ENCODE results near the gene HIBADH.

Gene HIBADH

DNA sequence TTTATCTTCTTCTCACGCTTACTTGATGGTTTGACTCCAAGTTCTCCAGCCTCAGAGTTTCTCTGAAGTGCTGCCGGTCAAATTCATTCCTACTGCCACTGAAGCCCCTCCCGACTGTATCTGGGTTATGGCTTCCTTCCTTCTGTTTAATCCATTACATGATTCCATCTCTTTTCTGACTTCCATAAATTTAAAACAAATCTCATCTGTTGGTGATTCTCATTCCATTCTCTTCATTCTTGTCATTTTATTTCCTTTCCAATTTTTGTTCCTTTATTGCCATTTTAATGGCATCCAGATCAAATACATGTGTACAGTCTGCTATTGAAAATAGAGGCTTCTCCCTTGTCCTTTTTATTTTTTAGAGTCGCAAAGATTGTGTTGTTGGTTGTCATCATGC, 25.4 kb upstream of the HIBADH start:
- H3K4me3 ChIP-seq (replicated peaks; ENCODE audit: low read depth, low read length) = no peak overlapping the region
- no peak for DNase-seq (ENCODE audit: extremely low read depth, insufficient read length)
- no peaks in the 10 kb centered on the region for H3K36me3 ChIP-seq (ENCODE audit: control insufficient read depth, insufficient read depth, low read length)
- H3K27me3 ChIP-seq (replicated peaks; ENCODE audit: control insufficient read depth, insufficient read depth, low read length) = no peaks in the 10 kb centered on the region
- TF ChIP-seq, protein P1, sequence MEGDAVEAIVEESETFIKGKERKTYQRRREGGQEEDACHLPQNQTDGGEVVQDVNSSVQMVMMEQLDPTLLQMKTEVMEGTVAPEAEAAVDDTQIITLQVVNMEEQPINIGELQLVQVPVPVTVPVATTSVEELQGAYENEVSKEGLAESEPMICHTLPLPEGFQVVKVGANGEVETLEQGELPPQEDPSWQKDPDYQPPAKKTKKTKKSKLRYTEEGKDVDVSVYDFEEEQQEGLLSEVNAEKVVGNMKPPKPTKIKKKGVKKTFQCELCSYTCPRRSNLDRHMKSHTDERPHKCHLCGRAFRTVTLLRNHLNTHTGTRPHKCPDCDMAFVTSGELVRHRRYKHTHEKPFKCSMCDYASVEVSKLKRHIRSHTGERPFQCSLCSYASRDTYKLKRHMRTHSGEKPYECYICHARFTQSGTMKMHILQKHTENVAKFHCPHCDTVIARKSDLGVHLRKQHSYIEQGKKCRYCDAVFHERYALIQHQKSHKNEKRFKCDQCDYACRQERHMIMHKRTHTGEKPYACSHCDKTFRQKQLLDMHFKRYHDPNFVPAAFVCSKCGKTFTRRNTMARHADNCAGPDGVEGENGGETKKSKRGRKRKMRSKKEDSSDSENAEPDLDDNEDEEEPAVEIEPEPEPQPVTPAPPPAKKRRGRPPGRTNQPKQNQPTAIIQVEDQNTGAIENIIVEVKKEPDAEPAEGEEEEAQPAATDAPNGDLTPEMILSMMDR (IDR thresholded peaks at IDR 0.05; ENCODE audit: insufficient read depth, low read length, poor library complexity, severe bottlenecking) = no peak

DNA sequence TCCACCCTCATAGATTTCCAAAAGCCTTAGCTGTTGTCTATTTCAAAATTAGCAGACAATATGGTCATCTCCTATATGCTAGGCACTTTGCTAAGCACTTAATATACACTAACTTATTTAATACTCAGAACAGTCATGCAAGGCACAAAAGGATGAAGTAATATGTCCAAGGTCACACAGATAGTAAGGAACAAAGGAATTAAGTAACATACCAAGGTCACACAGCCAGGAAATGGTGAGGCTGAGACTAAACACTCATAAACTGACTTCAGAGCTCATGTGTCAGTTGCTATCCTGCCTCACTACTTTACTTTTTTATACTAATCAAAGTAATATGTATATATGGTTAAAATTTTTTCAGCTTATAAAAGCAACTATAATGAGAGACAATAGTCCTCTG, 23.6 kb upstream of the HIBADH start:
- no peaks in the 10 kb centered on the region for H3K27me3 ChIP-seq (replicated peaks; ENCODE audit: control insufficient read depth, insufficient read depth, low read length)
- TF ChIP-seq, protein P1 (IDR thresholded peaks at IDR 0.05; ENCODE audit: insufficient read depth, low read length, poor library complexity, severe bottlenecking) = no peak
- no peaks in the 10 kb centered on the region for H3K36me3 ChIP-seq (ENCODE audit: control insufficient read depth, insufficient read depth, low read length)
- no peak overlapping the region for H3K4me3 ChIP-seq (replicated peaks; ENCODE audit: low read depth, low read length)
- DNase-seq (ENCODE audit: extremely low read depth, insufficient read length) = no peak

DNA sequence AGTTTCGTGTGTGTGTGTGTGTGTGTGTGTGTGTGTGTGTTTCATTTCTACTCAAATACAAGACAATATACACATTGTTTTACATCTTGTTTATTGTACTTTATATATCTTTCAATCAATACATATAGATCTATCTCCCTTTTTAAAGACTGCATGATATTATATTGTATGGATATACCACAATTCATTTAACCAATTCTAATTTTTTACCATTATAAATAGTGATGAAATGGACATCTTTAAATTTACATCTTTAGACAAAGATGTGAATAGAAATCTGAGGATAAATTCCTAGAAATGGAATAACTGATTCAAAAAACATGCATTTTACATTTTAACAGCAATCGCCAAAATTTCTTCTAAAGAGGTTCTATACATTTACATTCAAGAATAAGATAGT, 23.2 kb upstream of the HIBADH start:
- H3K27me3 ChIP-seq (replicated peaks; ENCODE audit: control insufficient read depth, insufficient read depth, low read length) = no peaks in the 10 kb centered on the region
- TF ChIP-seq, protein P1 (IDR thresholded peaks at IDR 0.05; ENCODE audit: insufficient read depth, low read length, poor library complexity, severe bottlenecking) = no peak
- DNase-seq (ENCODE audit: extremely low read depth, insufficient read length) = no peak
- no peak overlapping the region for H3K4me3 ChIP-seq (replicated peaks; ENCODE audit: low read depth, low read length)
- H3K36me3 ChIP-seq (ENCODE audit: control insufficient read depth, insufficient read depth, low read length) = no peaks in the 10 kb centered on the region

DNA sequence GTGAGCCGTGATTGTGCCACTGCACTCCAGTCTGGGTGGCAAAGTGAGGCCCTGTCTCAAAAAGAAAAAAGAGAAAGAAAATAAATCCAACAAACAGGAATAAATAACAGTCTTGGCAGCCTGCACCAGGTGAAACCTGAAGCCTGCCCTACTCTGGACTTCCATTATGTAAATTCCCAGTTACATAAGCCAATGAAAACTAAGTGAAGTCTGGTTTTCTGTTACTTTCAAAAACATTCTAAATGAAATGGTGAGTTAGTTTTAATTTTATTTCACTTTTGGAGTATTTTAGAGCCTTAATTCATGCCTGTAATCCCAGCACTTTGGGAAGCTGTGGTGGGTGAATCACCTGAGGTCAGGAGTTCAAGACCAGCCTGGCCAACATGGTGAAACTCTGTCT, 22.5 kb upstream of the HIBADH start:
- no peaks in the 10 kb centered on the region for H3K27me3 ChIP-seq (replicated peaks; ENCODE audit: control insufficient read depth, insufficient read depth, low read length)
- no peak overlapping the region for H3K4me3 ChIP-seq (replicated peaks; ENCODE audit: low read depth, low read length)
- H3K36me3 ChIP-seq (ENCODE audit: control insufficient read depth, insufficient read depth, low read length) = no peaks in the 10 kb centered on the region
- DNase-seq (ENCODE audit: extremely low read depth, insufficient read length) = no peak
- TF ChIP-seq, protein P1 (IDR thresholded peaks at IDR 0.05; ENCODE audit: insufficient read depth, low read length, poor library complexity, severe bottlenecking) = no peak

DNA sequence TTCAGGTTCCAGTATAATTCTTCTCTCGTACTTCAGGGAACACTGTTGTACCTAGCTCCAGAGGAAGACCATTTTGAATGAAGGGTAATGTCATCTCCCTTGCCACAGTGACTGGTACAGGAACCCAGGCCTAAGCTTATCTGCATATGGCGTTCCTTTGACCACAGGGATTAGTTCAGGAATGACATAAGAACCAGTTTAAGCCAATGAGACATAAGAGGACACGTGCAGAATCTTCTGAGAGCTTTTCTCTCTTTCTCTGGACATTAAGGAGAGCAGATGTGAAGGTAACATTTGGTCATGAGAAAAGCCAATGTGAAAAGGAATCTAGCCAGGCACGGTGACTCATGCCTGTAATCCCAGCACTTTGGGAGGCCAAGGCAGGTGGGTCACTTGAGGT, 21.8 kb upstream of the HIBADH start:
- H3K4me3 ChIP-seq (replicated peaks; ENCODE audit: low read depth, low read length) = no peak overlapping the region
- TF ChIP-seq, protein P1 (IDR thresholded peaks at IDR 0.05; ENCODE audit: insufficient read depth, low read length, poor library complexity, severe bottlenecking) = no peak
- H3K27me3 ChIP-seq (replicated peaks; ENCODE audit: control insufficient read depth, insufficient read depth, low read length) = no peaks in the 10 kb centered on the region
- no peaks in the 10 kb centered on the region for H3K36me3 ChIP-seq (ENCODE audit: control insufficient read depth, insufficient read depth, low read length)
- no peak for DNase-seq (ENCODE audit: extremely low read depth, insufficient read length)

DNA sequence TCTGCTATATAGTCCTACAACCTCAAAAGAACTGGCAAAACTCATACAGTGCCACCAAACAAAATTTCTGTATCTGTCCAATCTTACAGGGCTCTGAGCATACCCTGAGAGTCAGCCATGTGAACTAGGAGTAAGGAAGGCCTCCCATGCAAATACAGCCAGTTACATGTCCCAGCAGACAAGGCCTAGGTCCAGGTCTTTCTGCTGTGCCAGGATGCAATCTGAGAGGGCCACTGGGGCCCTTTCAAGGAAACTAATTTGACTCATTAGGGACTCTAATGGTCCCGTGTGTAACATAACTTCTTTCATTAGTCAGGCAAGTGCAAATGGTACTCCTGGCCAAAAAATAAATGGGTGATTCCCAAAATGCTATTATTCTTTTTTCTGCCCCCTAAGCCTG, 17.9 kb upstream of the HIBADH start:
- H3K4me3 ChIP-seq (replicated peaks; ENCODE audit: low read depth, low read length) = no peak overlapping the region
- DNase-seq (ENCODE audit: extremely low read depth, insufficient read length) = no peak
- TF ChIP-seq, protein P1 (IDR thresholded peaks at IDR 0.05; ENCODE audit: insufficient read depth, low read length, poor library complexity, severe bottlenecking) = no peak
- no peaks in the 10 kb centered on the region for H3K36me3 ChIP-seq (ENCODE audit: control insufficient read depth, insufficient read depth, low read length)
- no peaks in the 10 kb centered on the region for H3K27me3 ChIP-seq (replicated peaks; ENCODE audit: control insufficient read depth, insufficient read depth, low read length)

Measured in GM06990 (cell line).